ENCODE results near the gene SGPP2. TPM values are rescaled to one million over a fixed set of nuclear protein-coding genes. Genes with fewer than 3 reads are reported as not detected.
"Not testable (repeated sequence)": the region's sequence is repeated elsewhere in the genome, so short reads cannot be mapped to it uniquely, and the experiment has no call there.

The SGPP2 gene
- total RNA-seq, 4 donors from 2014 or later = 38.7 to 61.3 (median 59.0) TPM

DNA sequence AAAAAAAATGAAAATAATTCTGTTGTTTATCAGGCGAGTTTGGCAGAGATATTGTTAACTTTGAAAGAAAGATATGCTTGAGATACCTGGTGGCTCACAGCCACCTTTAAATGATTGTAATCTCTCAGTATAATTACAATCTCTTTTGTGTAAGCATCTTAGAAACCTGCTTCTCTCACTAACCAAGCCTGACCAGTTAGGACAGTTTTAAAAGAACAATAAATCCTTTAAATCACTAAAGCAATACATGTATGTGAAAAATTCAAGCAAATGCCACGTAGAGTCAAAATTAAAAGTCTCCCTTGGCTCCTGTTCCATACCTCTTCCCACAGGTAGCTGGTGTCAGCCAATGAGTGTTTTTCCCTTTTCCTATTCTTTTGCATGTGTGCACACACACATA, 15.7 kb upstream of the SGPP2 start:
- no peak overlapping the region for H3K4me3 ChIP-seq (ENCODE audit: low read depth, poor library complexity, severe bottlenecking)
- intact Hi-C loops (cut with DNase I; ENCODE audit: low total_unique reads) = no loop called here
- WGBS, 2 donors = 50 to 57% methylated on average over 2 of the region's 2 CpGs
- DNase-seq (ENCODE audit: low spot score in 2 of 2) = no peak
- no peak for TF ChIP-seq POLR2A (IDR thresholded peaks at IDR 0.05)
- TF ChIP-seq, protein P1, sequence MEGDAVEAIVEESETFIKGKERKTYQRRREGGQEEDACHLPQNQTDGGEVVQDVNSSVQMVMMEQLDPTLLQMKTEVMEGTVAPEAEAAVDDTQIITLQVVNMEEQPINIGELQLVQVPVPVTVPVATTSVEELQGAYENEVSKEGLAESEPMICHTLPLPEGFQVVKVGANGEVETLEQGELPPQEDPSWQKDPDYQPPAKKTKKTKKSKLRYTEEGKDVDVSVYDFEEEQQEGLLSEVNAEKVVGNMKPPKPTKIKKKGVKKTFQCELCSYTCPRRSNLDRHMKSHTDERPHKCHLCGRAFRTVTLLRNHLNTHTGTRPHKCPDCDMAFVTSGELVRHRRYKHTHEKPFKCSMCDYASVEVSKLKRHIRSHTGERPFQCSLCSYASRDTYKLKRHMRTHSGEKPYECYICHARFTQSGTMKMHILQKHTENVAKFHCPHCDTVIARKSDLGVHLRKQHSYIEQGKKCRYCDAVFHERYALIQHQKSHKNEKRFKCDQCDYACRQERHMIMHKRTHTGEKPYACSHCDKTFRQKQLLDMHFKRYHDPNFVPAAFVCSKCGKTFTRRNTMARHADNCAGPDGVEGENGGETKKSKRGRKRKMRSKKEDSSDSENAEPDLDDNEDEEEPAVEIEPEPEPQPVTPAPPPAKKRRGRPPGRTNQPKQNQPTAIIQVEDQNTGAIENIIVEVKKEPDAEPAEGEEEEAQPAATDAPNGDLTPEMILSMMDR (IDR thresholded peaks at IDR 0.05) = no peak

DNA sequence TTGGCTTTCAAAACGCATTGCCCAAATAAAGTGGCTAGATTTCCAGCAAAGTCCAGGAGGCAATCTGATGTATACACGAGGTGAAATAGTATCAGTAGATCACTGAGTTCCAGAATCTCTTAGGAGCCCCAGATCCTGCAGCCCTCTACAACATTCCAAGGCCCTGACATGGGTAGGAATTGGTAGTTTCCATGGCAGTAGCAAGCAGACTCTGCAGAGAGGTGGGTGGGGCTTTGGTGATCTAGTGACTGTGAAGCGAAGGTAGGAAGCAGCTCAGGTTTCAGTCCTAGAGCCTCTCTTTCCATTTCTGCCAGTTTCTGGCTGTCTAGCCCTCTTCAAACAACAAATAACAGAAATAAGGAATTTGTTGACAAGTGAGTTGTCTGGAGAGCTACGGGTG, 13.8 kb upstream of the SGPP2 start:
- H3K4me3 ChIP-seq (ENCODE audit: low read depth, poor library complexity, severe bottlenecking) = no peak overlapping the region
- intact Hi-C loops (cut with DNase I; ENCODE audit: low total_unique reads) = no loop called here
- WGBS, 2 donors = 81 to 86% methylated on average over 4 of the region's 4 CpGs
- TF ChIP-seq, protein P1 (IDR thresholded peaks at IDR 0.05) = no peak
- no peak for TF ChIP-seq POLR2A (IDR thresholded peaks at IDR 0.05)
- DNase-seq (ENCODE audit: low spot score in 2 of 2) = no peak

DNA sequence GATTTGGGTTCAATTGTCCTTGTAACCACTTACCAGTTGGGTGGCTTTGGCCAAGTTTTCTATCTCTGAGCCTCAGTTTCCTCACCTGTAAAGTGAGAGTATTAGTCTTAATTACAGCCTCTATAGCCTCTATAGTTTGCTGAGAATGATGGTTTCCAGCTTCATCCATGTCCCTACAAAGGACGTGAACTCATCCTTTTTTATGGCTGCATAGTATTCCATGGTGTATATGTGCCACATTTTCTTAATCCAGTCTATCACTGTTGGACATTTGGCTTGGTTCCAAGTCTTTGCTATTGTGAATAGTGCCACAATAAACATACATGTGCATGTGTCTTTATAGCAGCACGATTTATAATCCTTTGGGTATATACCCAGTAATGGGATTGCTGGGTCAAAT, 12.0 kb upstream of the SGPP2 start:
- intact Hi-C loops (cut with DNase I; ENCODE audit: low total_unique reads); DNase-seq (ENCODE audit: low spot score in 2 of 2); H3K4me3 ChIP-seq (ENCODE audit: low read depth, poor library complexity, severe bottlenecking): not testable (repeated sequence)
- WGBS, 2 donors = 90 to 96% methylated on average over 2 of the region's 2 CpGs

DNA sequence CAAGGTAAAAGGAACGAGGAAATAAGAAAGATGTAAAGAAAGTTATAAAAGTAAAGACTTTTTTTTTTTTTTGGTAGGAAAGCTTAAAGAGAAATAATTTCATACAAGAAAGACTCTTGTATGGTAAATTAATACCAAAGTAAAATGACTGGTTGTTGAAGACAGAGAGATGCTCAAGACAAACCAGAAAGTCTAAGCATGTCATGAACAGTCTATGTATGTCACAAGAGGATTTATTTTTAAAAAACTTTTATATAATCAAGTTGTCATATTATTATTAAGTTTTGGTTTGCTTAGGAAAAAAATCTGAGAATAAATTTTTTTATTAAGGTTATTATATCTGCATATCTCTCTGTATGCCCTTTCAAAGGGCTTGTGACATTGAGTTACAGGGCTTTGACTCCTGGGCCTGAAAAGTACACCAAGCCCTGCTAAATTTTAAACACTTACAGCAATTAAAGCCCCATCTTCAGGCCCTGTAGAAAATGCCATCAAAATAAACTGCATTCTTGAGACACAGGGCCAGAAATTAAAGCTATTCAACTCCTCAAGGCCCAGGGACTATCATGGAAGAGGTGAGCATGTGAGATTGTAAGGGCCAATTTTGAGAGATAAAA, 10.9 kb upstream of the SGPP2 start:
- no peak overlapping the region for H3K4me3 ChIP-seq (ENCODE audit: low read depth, poor library complexity, severe bottlenecking)
- no peak for DNase-seq (ENCODE audit: low spot score in 2 of 2)
- TF ChIP-seq, protein P1 (IDR thresholded peaks at IDR 0.05) = no peak
- TF ChIP-seq POLR2A (IDR thresholded peaks at IDR 0.05) = no peak
- WGBS, 2 donors = 90% methylated on average over 1 of the region's 1 CpG
- intact Hi-C loops (cut with DNase I; ENCODE audit: low total_unique reads) = no loop called here

DNA sequence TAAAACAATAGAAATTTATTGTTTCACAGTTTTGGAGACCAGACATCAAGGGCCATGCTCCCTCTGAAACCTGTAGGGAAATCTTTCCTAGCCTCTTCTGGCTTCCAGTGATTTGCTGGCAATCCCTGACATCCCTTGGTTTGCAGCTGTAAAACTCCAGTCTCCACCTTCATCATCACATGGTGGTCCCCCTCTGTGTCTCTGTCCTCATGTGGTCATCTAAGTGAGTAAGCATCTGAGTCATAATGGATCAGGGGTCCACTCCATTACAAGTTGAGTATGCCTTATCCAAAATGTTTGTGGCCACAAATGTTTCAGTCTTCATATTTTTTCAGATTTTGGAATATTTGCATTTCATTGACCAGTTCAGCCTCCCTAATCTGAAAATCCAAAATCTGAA, 5.6 kb upstream of the SGPP2 start:
- no peak for TF ChIP-seq POLR2A (IDR thresholded peaks at IDR 0.05)
- TF ChIP-seq, protein P1 (IDR thresholded peaks at IDR 0.05) = no peak
- intact Hi-C loops (cut with DNase I; ENCODE audit: low total_unique reads) = no loop called here
- DNase-seq (ENCODE audit: low spot score in 2 of 2) = no peak
- no peak overlapping the region for H3K4me3 ChIP-seq (ENCODE audit: low read depth, poor library complexity, severe bottlenecking)

DNA sequence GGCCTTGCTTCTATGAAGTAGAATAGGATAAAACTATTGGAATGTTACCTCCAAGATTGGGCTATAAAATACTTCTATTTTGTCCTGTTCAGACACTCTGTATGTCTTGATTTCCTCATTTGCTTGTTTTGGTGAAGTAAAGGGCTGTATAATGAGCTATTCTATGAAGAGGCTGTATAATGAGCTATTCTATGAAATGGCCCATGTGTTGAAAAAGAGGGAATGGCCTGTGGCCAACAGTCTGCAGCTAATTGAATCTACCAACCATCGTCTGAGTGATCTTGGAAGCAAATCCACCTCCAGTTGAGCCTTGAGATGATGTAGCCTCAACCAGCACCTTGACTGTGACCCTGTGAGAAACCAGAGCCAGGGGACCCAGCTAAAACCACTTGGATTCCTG, 3.8 kb upstream of the SGPP2 start:
- intact Hi-C loops (cut with DNase I; ENCODE audit: low total_unique reads) = no loop called here
- TF ChIP-seq, protein P1 (IDR thresholded peaks at IDR 0.05) = no peak
- 56 to 57% methylated on average over 1 of the region's 1 CpG for WGBS, 2 donors

More for the DNA sequence above, 3.8 kb upstream of the SGPP2 start:
- no peak for DNase-seq (ENCODE audit: low spot score in 2 of 2)
- no peak overlapping the region for H3K4me3 ChIP-seq (ENCODE audit: low read depth, poor library complexity, severe bottlenecking)
